Aorta (tissue), 5 donors: ENCODE data around the gene ZHX3. TPM values are rescaled to one million over a fixed set of nuclear protein-coding genes. Genes with fewer than 3 reads are reported as not detected.
A peak's percentile ranks its signal among the peaks of the same experiment; 100 is the strongest.

Experiments used
- ATAC-seq: fragments of 200-7000 bp; cut with Tn5 transposase; one replicate; pipeline ENCODE4 v1.9.1; 2022; ENCODE audit warnings: moderate library complexity; ENCODE audit not compliant: low FRiP score
- DNase-seq, 2 donors: peaks; one replicate each; pipeline ENCODE4 v3.0.0-alpha.2; 2020
- H3K27ac ChIP-seq, 2 donors: one replicate each; pipeline ENCODE4 v1.5.1; 2013; ENCODE audit warnings: low read length in 2 of 2, mild to moderate bottlenecking in 2 of 2, moderate library complexity in 2 of 2, control low read depth in 1 of 2, inconsistent platforms in 1 of 2, low read depth in 1 of 2
- H3K27me3 ChIP-seq, 2 donors: one replicate each; pipeline ENCODE4 v1.6.1; 2013; ENCODE audit warnings: control low read depth in 1 of 2, low read length in 1 of 2, mild to moderate bottlenecking in 1 of 2, moderate library complexity in 1 of 2; ENCODE audit not compliant: insufficient read depth in 2 of 2, control insufficient read depth in 1 of 2
- H3K36me3 ChIP-seq, 2 donors: one replicate each; pipeline ENCODE4 v1.6.1; 2013; ENCODE audit warnings: control low read depth in 1 of 2, low read length in 1 of 2, mild to moderate bottlenecking in 1 of 2; ENCODE audit not compliant: insufficient read depth in 2 of 2, control insufficient read depth in 1 of 2
- H3K4me1 ChIP-seq, 2 donors: one replicate each; pipeline ENCODE4 v1.6.1; 2013; ENCODE audit warnings: low read length in 2 of 2, control low read depth in 1 of 2, mild to moderate bottlenecking in 1 of 2, moderate library complexity in 1 of 2; ENCODE audit not compliant: insufficient read depth in 2 of 2, control insufficient read depth in 1 of 2
- H3K4me3 ChIP-seq, 2 donors: one replicate each; pipeline ENCODE4 v1.5.1; 2013; ENCODE audit warnings: low read length in 2 of 2, control low read depth in 1 of 2, mild to moderate bottlenecking in 1 of 2
- H3K9me3 ChIP-seq: one replicate; pipeline ENCODE4 v1.6.1; 2013; ENCODE audit warnings: mild to moderate bottlenecking, low read length; ENCODE audit not compliant: control insufficient read depth
- WGBS, 2 donors: extraction: QIAGEN DNeasy Blood & Tissue Kit; methylation state at CpG; one replicate each; pipeline ENCODE4 v1.1.7; 2013; 5-methylcytosine and 5-hydroxymethylcytosine counted together
- intact Hi-C, 2 donors: fragments of 100-400 bp; cut with DNase I; formaldehyde crosslinking; loops; one replicate each; pipeline versions ENCODE4 v1.14.2 to v1.15.0; 2022
- polyA plus RNA-seq, 2 donors: library from polyadenylated mRNA; stranded (reverse); fragments of 200-250 nt; gene quantifications; one replicate each; pipeline ENCODE4 v1.2.3, GENCODE V29; 2013
- total RNA-seq, 2 donors: library from RNA; stranded (reverse); fragmentation: NEBNext Ultra II Directional; extraction: Animal tissue kit (Norgen Biotek cat#: 25700); gene quantifications; one replicate each; pipeline ENCODE4 v1.2.1, GENCODE V29; 2021
- donor health status: healthy with polysubstance abuse.
- donor health status: Bipolar disorder and iron deficiency.
- donor health status: DM: no; HTN: no; CAD: no.
- donor health status: DM: no; HTN: no; CAD: no.
- donor health status: DM: yes; HTN: yes; CAD: no.

The ZHX3 gene
- total and polyA plus RNA-seq, 4 donors = 11.0 to 98.6 (median 38.8) TPM

- H3K4me3 ChIP-seq = no peak overlapping the region
- WGBS, 2 donors = 83 to 86% methylated on average over 3 of the region's 3 CpGs
- no peaks in the 10 kb centered on the region for H3K27me3 ChIP-seq
- DNase-seq (no peak), ATAC-seq (no peak)
- peaks cover 0 to 13% of the 10 kb centered on the region in 2 donors for H3K4me1 ChIP-seq
- H3K9me3 ChIP-seq = no peaks in the 10 kb centered on the region
- intact Hi-C loops = loop anchor here in 1 of 2 donors (5.0 kb wide), 1 partner anchor 108 kb away; the partner anchor contains the start of gene LPIN3
- H3K36me3 ChIP-seq = no peaks in the 10 kb centered on the region
- H3K27ac ChIP-seq = peak overlapping the region; percentile 63 to 99
Observed at GRCh38 chr20:41234041-41234440, 83.5 kb downstream of the ZHX3 start.

GRCh38 chr20:41232973-41233926, 84.3 kb downstream of the ZHX3 start:
- intact Hi-C loops = loop anchor here (2.0 to 5.0 kb wide), 2 partner anchors 56 to 109 kb away; partner anchors contain the start of gene LPIN3 (in 1 of the 2)
- WGBS, 2 donors = 84% methylated on average over 6 of the region's 6 CpGs
- no peaks in the 10 kb centered on the region for H3K36me3 ChIP-seq
- DNase-seq = no peak
- H3K4me3 ChIP-seq = no peak overlapping the region
- peak overlapping the region; percentile 63 to 99 for H3K27ac ChIP-seq
- ATAC-seq = peak; percentile 54
- peaks cover 0 to 13% of the 10 kb centered on the region in 2 donors for H3K4me1 ChIP-seq
- no peaks in the 10 kb centered on the region for H3K27me3 ChIP-seq
- no peaks in the 10 kb centered on the region for H3K9me3 ChIP-seq

GRCh38 chr20:41231136-41231535, 86.4 kb downstream of the ZHX3 start:
- no peaks in the 10 kb centered on the region for H3K36me3 ChIP-seq
- intact Hi-C loops = loop anchor here in 1 of 2 donors (5.0 kb wide), 1 partner anchor 111 kb away; the partner anchor contains the start of gene LPIN3
- WGBS, 2 donors = 96 to 100% methylated on average over 1 of the region's 1 CpG
- no peaks in the 10 kb centered on the region for H3K27me3 ChIP-seq
- H3K4me3 ChIP-seq = no peak overlapping the region
- H3K27ac ChIP-seq = peak overlapping the region in 1 of 2 donors; percentile 42
- ATAC-seq = no peak
- H3K9me3 ChIP-seq = no peaks in the 10 kb centered on the region
- DNase-seq = no peak
- H3K4me1 ChIP-seq = peaks cover 0 to 13% of the 10 kb centered on the region in 2 donors

- H3K27me3 ChIP-seq = no peaks in the 10 kb centered on the region
- DNase-seq (no peak), ATAC-seq (peak; percentile 61)
- no peaks in the 10 kb centered on the region for H3K9me3 ChIP-seq
- intact Hi-C loops = loop anchor here in 1 of 2 donors (5.0 kb wide), 1 partner anchor 112 kb away; the partner anchor contains the start of gene LPIN3
- no peak overlapping the region for H3K4me3 ChIP-seq
- H3K27ac ChIP-seq = peak overlapping the region in 1 of 2 donors; percentile 36
- H3K4me1 ChIP-seq = peaks cover 0 to 13% of the 10 kb centered on the region in 2 donors
- WGBS, 2 donors = 7 to 10% methylated on average over 3 of the region's 3 CpGs
- H3K36me3 ChIP-seq = no peaks in the 10 kb centered on the region
Observed at GRCh38 chr20:41230136-41230535, 87.4 kb downstream of the ZHX3 start.

- DNase-seq (no peak), ATAC-seq (no peak)
- Histone ChIP-seq H3K4me3 (no peak overlapping the region), H3K36me3 (no peaks in the 10 kb centered on the region), H3K27me3 (no peaks in the 10 kb centered on the region), H3K9me3 (no peaks in the 10 kb centered on the region), H3K4me1 (peaks cover 0 to 9% of the 10 kb centered on the region in 2 donors), H3K27ac (no peak overlapping the region)
- intact Hi-C loops = no loop called here
Observed at GRCh38 chr20:41229259-41229658, 88.3 kb downstream of the ZHX3 start.

GRCh38 chr20:41228858-41229257, 88.7 kb downstream of the ZHX3 start:
- ATAC-seq (no peak), DNase-seq (no peak)
- no peak overlapping the region for H3K4me3 ChIP-seq
- no peaks in the 10 kb centered on the region for H3K9me3 ChIP-seq
- H3K4me1 ChIP-seq = peaks cover 0 to 7% of the 10 kb centered on the region in 2 donors
- no peaks in the 10 kb centered on the region for H3K36me3 ChIP-seq
- H3K27ac ChIP-seq = no peak overlapping the region
- intact Hi-C loops = no loop called here
- no peaks in the 10 kb centered on the region for H3K27me3 ChIP-seq

- no peak overlapping the region for H3K27ac ChIP-seq
- DNase-seq = no peak
- H3K36me3 ChIP-seq = no peaks in the 10 kb centered on the region
- no peaks in the 10 kb centered on the region for H3K9me3 ChIP-seq
- peaks cover 2 to 5% of the 10 kb centered on the region in 2 donors for H3K4me1 ChIP-seq
- ATAC-seq = no peak
- no peak overlapping the region for H3K4me3 ChIP-seq
- no peaks in the 10 kb centered on the region for H3K27me3 ChIP-seq
- intact Hi-C loops = no loop called here
- 96 to 100% methylated on average over 1 of the region's 1 CpG for WGBS, 2 donors
Observed at GRCh38 chr20:41226426-41226825, 91.1 kb downstream of the ZHX3 start.

GRCh38 chr20:41225091-41225490, 92.4 kb downstream of the ZHX3 start:
- H3K4me1 ChIP-seq = peaks cover under 1 to 5% of the 10 kb centered on the region in 2 donors
- no peaks in the 10 kb centered on the region for H3K36me3 ChIP-seq
- no peaks in the 10 kb centered on the region for H3K27me3 ChIP-seq
- DNase-seq (no peak), ATAC-seq (no peak)
- no peak overlapping the region for H3K27ac ChIP-seq
- WGBS, 2 donors = 92 to 94% methylated on average over 1 of the region's 1 CpG
- intact Hi-C loops = no loop called here
- H3K4me3 ChIP-seq = no peak overlapping the region
- no peaks in the 10 kb centered on the region for H3K9me3 ChIP-seq

GRCh38 chr20:41224281-41224680, 93.2 kb downstream of the ZHX3 start:
- peaks cover 2 to 5% of the 10 kb centered on the region in 2 donors for H3K4me1 ChIP-seq
- intact Hi-C loops = no loop called here

More at GRCh38 chr20:41224281-41224680, 93.2 kb downstream of the ZHX3 start:
- 97 to 98% methylated on average over 1 of the region's 1 CpG for WGBS, 2 donors
- no peak for ATAC-seq
- no peaks in the 10 kb centered on the region for H3K36me3 ChIP-seq
- no peak overlapping the region for H3K27ac ChIP-seq
- no peak for DNase-seq
- H3K27me3 ChIP-seq = no peaks in the 10 kb centered on the region
- H3K9me3 ChIP-seq = no peaks in the 10 kb centered on the region
- no peak overlapping the region for H3K4me3 ChIP-seq
